Neuronal stem cell (in vitro differentiated cells): ENCODE results near the gene STH.

ENCODE experiments used
- DNase-seq: peaks from one replicate; pipeline ENCODE4 v3.0.0-alpha.2; 2013; ENCODE audit warnings: low spot score
- H2AFZ ChIP-seq: one replicate; pipeline ENCODE4 v1.6.1; 2013; ENCODE audit warnings: mild to moderate bottlenecking, low read length, inconsistent platforms
- H2AK5ac ChIP-seq: 2 replicates; pipeline ENCODE4 v1.6.1; 2013; ENCODE audit warnings: low read depth, mild to moderate bottlenecking, inconsistent platforms, low read length, moderate library complexity, mixed read lengths
- H2BK120ac ChIP-seq: 2 replicates; pipeline ENCODE4 v1.6.1; 2013; ENCODE audit warnings: low read depth, mild to moderate bottlenecking, inconsistent platforms, low read length, moderate library complexity, mixed read lengths
- H2BK12ac ChIP-seq: one replicate; pipeline ENCODE4 v1.6.1; 2013; ENCODE audit warnings: low read length, inconsistent platforms
- H2BK15ac ChIP-seq: 2 replicates; pipeline ENCODE4 v1.6.1; 2013; ENCODE audit warnings: mild to moderate bottlenecking, low read length, inconsistent platforms, mixed read lengths
- H2BK5ac ChIP-seq: one replicate; pipeline ENCODE4 v1.6.1; 2013; ENCODE audit warnings: inconsistent platforms, mild to moderate bottlenecking, low read length, moderate library complexity
- H3K14ac ChIP-seq: one replicate; pipeline ENCODE4 v1.6.1; 2013; ENCODE audit warnings: low read length, inconsistent platforms
- H3K18ac ChIP-seq: 2 replicates; pipeline ENCODE4 v1.6.1; 2013; ENCODE audit warnings: low read length, inconsistent platforms
- H3K23ac ChIP-seq: 2 replicates; pipeline ENCODE4 v1.6.1; 2013; ENCODE audit warnings: low read depth, mild to moderate bottlenecking, mixed read lengths, low read length, inconsistent platforms; ENCODE audit not compliant: poor library complexity
- H3K27ac ChIP-seq: replicated peaks from 3 replicates; pipeline ENCODE4 v1.5.1; 2013; ENCODE audit warnings: low read length, inconsistent platforms
- H3K27me3 ChIP-seq, 3 experiments: 2 replicates each; pipeline ENCODE4 v1.6.1; 2013; ENCODE audit warnings: low read length in 3 of 3, mild to moderate bottlenecking in 2 of 3, inconsistent platforms in 1 of 3, low read depth in 1 of 3, mixed read lengths in 1 of 3, moderate library complexity in 1 of 3; ENCODE audit not compliant: control insufficient read depth in 3 of 3, insufficient read depth in 3 of 3
- H3K36me3 ChIP-seq, 2 donors: replicated peaks in 1 of 2; 2 replicates each; pipeline ENCODE4 v1.6.1; 2013; ENCODE audit warnings: low read length in 2 of 2; ENCODE audit not compliant: control insufficient read depth in 2 of 2, insufficient read depth in 2 of 2
- H3K4ac ChIP-seq: 2 replicates; pipeline ENCODE4 v1.6.1; 2013; ENCODE audit warnings: inconsistent platforms, mild to moderate bottlenecking, low read length, moderate library complexity
- H3K4me1 ChIP-seq, 2 donors: 1 replicate in 1 of 2; 2 replicates in 1 of 2; pipeline ENCODE4 v1.6.1; 2013; ENCODE audit warnings: low read length in 2 of 2, low read depth in 1 of 2; ENCODE audit not compliant: control insufficient read depth in 2 of 2, insufficient read depth in 1 of 2
- H3K4me2 ChIP-seq: one replicate; pipeline ENCODE4 v1.6.1; 2013; ENCODE audit warnings: mild to moderate bottlenecking, low read length, inconsistent platforms; ENCODE audit not compliant: insufficient read depth, poor library complexity, severe bottlenecking
- H3K4me3 ChIP-seq, 2 donors: 2 replicates each; pipeline ENCODE4 v1.5.1; 2013; ENCODE audit warnings: low read length in 2 of 2, mild to moderate bottlenecking in 2 of 2, inconsistent platforms in 1 of 2, moderate library complexity in 1 of 2
- H3K79me1 ChIP-seq: one replicate; pipeline ENCODE4 v1.6.1; 2013; ENCODE audit warnings: low read depth, mild to moderate bottlenecking, inconsistent platforms, low read length, moderate library complexity
- H3K9ac ChIP-seq: one replicate; pipeline ENCODE4 v1.6.1; 2013; ENCODE audit warnings: mild to moderate bottlenecking, low read depth, low read length, inconsistent platforms; ENCODE audit not compliant: poor library complexity
- H3K9me3 ChIP-seq, 2 donors: replicated peaks in 1 of 2; 2 replicates each; pipeline versions ENCODE3 to v1.6.1; 2013; ENCODE audit warnings: low read length in 2 of 2, mild to moderate bottlenecking in 2 of 2, inconsistent platforms in 1 of 2, low read depth in 1 of 2, mixed read lengths in 1 of 2, moderate library complexity in 1 of 2; ENCODE audit not compliant: control insufficient read depth in 2 of 2, insufficient read depth in 1 of 2
- H4K8ac ChIP-seq: one replicate; pipeline ENCODE4 v1.6.1; 2013; ENCODE audit warnings: low read depth, mild to moderate bottlenecking, inconsistent platforms, low read length, moderate library complexity
- H4K91ac ChIP-seq: one replicate; pipeline ENCODE4 v1.6.1; 2013; ENCODE audit warnings: low read length, low read depth, mild to moderate bottlenecking, inconsistent platforms; ENCODE audit not compliant: poor library complexity
- WGBS, 2 donors: extraction: QIAGEN DNeasy Blood & Tissue Kit; methylation state at CpG; one replicate each; pipeline ENCODE4 v1.1.7; 2013; ENCODE audit warnings: missing lambda C conversion rate in 2 of 2, mixed read lengths in 1 of 2; ENCODE audit not compliant: insufficient read length in 2 of 2, insufficient replicate concordance in 1 of 2; ENCODE audit errors: extremely low coverage in 2 of 2; 5-methylcytosine and 5-hydroxymethylcytosine counted together

The STH gene

GRCh38 chr17:45970659-45971058 is 28.4 kb upstream of the STH start:
- no peak overlapping the region for H4K8ac ChIP-seq
- no peak overlapping the region for H3K9ac ChIP-seq
- H2AK5ac ChIP-seq = no peak overlapping the region
- no peaks in the 10 kb centered on the region for H3K79me1 ChIP-seq
- no peak overlapping the region for H2AFZ ChIP-seq
- no peak overlapping the region for H2BK5ac ChIP-seq
- no peak for DNase-seq
- H3K4ac ChIP-seq = no peak overlapping the region
- no peak overlapping the region for H2BK120ac ChIP-seq
- H2BK15ac ChIP-seq = no peak overlapping the region
- no peaks in the 10 kb centered on the region for H3K4me1 ChIP-seq
- peaks cover 0 to 8% (median 0%) of the 10 kb centered on the region in 3 experiments for H3K27me3 ChIP-seq
- H3K14ac ChIP-seq = no peak overlapping the region
- no peak overlapping the region for H3K18ac ChIP-seq
- H2BK12ac ChIP-seq = no peak overlapping the region
- peaks cover 0 to 2% of the 10 kb centered on the region in 2 donors for H3K9me3 ChIP-seq
- H3K36me3 ChIP-seq = no peaks in the 10 kb centered on the region
- WGBS, 2 donors = no CpG with 5 or more reads among the region's 3 CpGs
- no peak overlapping the region for H3K27ac ChIP-seq
- no peak overlapping the region for H4K91ac ChIP-seq
- H3K23ac ChIP-seq = no peak overlapping the region
- H3K4me2 ChIP-seq = no peak overlapping the region
- H3K4me3 ChIP-seq = no peak overlapping the region

GRCh38 chr17:45971698-45972141 is 27.3 kb upstream of the STH start:
- H2BK15ac ChIP-seq = no peak overlapping the region
- no peak overlapping the region for H3K4me3 ChIP-seq
- no CpG with 5 or more reads among the region's 14 CpGs for WGBS, 2 donors
- H3K36me3 ChIP-seq = no peaks in the 10 kb centered on the region
- H3K14ac ChIP-seq = peak overlapping the region; percentile 15
- H3K9me3 ChIP-seq = peaks cover 0 to 2% of the 10 kb centered on the region in 2 donors
- H3K79me1 ChIP-seq = no peaks in the 10 kb centered on the region
- no peak for DNase-seq
- no peak overlapping the region for H2BK5ac ChIP-seq
- H3K27me3 ChIP-seq = peaks cover 0 to 16% (median 0%) of the 10 kb centered on the region in 3 experiments
- peak overlapping the region; percentile 51 for H2AK5ac ChIP-seq
- H3K23ac ChIP-seq = peak overlapping the region; percentile 21
- H4K8ac ChIP-seq = peak overlapping the region; percentile 92
- H2BK120ac ChIP-seq = no peak overlapping the region
- H2BK12ac ChIP-seq = peak overlapping the region; percentile 48
- H2AFZ ChIP-seq = no peak overlapping the region
- no peak overlapping the region for H3K4me2 ChIP-seq
- H3K18ac ChIP-seq = peak overlapping the region; percentile 80
- peak overlapping the region; percentile 7 for H3K9ac ChIP-seq
- no peak overlapping the region for H3K27ac ChIP-seq
- peaks cover 0 to under 1% of the 10 kb centered on the region in 2 donors for H3K4me1 ChIP-seq
- no peak overlapping the region for H3K4ac ChIP-seq
- no peak overlapping the region for H4K91ac ChIP-seq

- Histone ChIP-seq H3K4me1 (peaks cover 0 to 2% of the 10 kb centered on the region in 2 donors), H2BK120ac (no peak overlapping the region), H3K9me3 (peaks cover 0 to 2% of the 10 kb centered on the region in 2 donors), H3K27me3 (peaks cover 0 to 14% (median 0%) of the 10 kb centered on the region in 3 experiments), H3K18ac (no peak overlapping the region), H4K91ac (no peak overlapping the region), H3K27ac (no peak overlapping the region), H3K4me2 (no peak overlapping the region), H3K23ac (no peak overlapping the region), H3K4me3 (no peak overlapping the region), H3K36me3 (no peaks in the 10 kb centered on the region), H2BK12ac (no peak overlapping the region), H2AK5ac (no peak overlapping the region), H4K8ac (no peak overlapping the region), H3K14ac (no peak overlapping the region), H3K4ac (no peak overlapping the region), H3K9ac (no peak overlapping the region), H2AFZ (no peak overlapping the region), H2BK15ac (no peak overlapping the region), H2BK5ac (no peak overlapping the region), H3K79me1 (no peaks in the 10 kb centered on the region)
- WGBS, 2 donors = no CpG with 5 or more reads among the region's 3 CpGs
- no peak for DNase-seq
These were observed 26.5 kb upstream of the STH start for GRCh38 chr17:45972531-45972930.

GRCh38 chr17:45973099-45973780 is 25.8 kb upstream of the STH start:
- H3K79me1 ChIP-seq = no peaks in the 10 kb centered on the region
- H3K4me2 ChIP-seq = no peak overlapping the region
- H4K91ac ChIP-seq = no peak overlapping the region
- H3K4me3 ChIP-seq = no peak overlapping the region
- H2BK120ac ChIP-seq = no peak overlapping the region
- no peak overlapping the region for H3K14ac ChIP-seq
- H3K9ac ChIP-seq = no peak overlapping the region
- H2BK12ac ChIP-seq = no peak overlapping the region
- H3K18ac ChIP-seq = no peak overlapping the region
- peaks cover 0 to 2% of the 10 kb centered on the region in 2 donors for H3K9me3 ChIP-seq
- no peak overlapping the region for H2AK5ac ChIP-seq
- H3K27ac ChIP-seq = no peak overlapping the region
- H3K4me1 ChIP-seq = peaks cover 0 to 3% of the 10 kb centered on the region in 2 donors
- no CpG with 5 or more reads among the region's 12 CpGs for WGBS, 2 donors
- no peak overlapping the region for H4K8ac ChIP-seq
- H2AFZ ChIP-seq = no peak overlapping the region
- H3K23ac ChIP-seq = no peak overlapping the region
- no peak overlapping the region for H2BK15ac ChIP-seq
- no peak overlapping the region for H2BK5ac ChIP-seq
- H3K4ac ChIP-seq = no peak overlapping the region
- no peaks in the 10 kb centered on the region for H3K36me3 ChIP-seq
- peaks cover 0 to 17% (median 0%) of the 10 kb centered on the region in 3 experiments for H3K27me3 ChIP-seq
- DNase-seq = no peak
